Globus pallidus (tissue), 1 donor: ENCODE data around the gene ARFRP1.

Experiments
- DNase-seq: peaks from one replicate; pipeline ENCODE4 v3.0.0-alpha.2; 2015; ENCODE audit warnings: low spot score

The ARFRP1 gene

GRCh38 chr20:63701329-63702035 is 6.3 kb downstream of the ARFRP1 start:
- DNase-seq = no peak

- DNase-seq = no peak
Observed at GRCh38 chr20:63701051-63701328, 6.8 kb downstream of the ARFRP1 start.

- DNase-seq = no peak
Observed at GRCh38 chr20:63700199-63701050, 7.4 kb downstream of the ARFRP1 start.

GRCh38 chr20:63699466-63700198 is 8.1 kb downstream of the ARFRP1 start:
- DNase-seq = no peak

- DNase-seq = no peak
Observed at GRCh38 chr20:63698739-63699465, 8.9 kb downstream of the ARFRP1 start.

GRCh38 chr20:63697868-63698545 is 9.8 kb downstream of the ARFRP1 start:
- no peak for DNase-seq

- DNase-seq = no peak
Observed at GRCh38 chr20:63697357-63697867, 10.4 kb downstream of the ARFRP1 start.

GRCh38 chr20:63696628-63697356 is 11.0 kb downstream of the ARFRP1 start, which contains the start of gene TNFRSF6B:
TNFRSF6B (plus strand) TSS chr20:63696652; CDS start chr20:63696768, 116 bp downstream.
- no peak for DNase-seq

- no peak for DNase-seq
Observed at GRCh38 chr20:63696306-63696627, 11.5 kb downstream of the ARFRP1 start.

GRCh38 chr20:63695424-63696305 is 12.1 kb downstream of the ARFRP1 start:
- DNase-seq = no peak

- no peak for DNase-seq
Observed at GRCh38 chr20:63694584-63695423, 13.0 kb downstream of the ARFRP1 start.

- no peak for DNase-seq
Observed at GRCh38 chr20:63693733-63694583, 13.8 kb downstream of the ARFRP1 start.

- DNase-seq = no peak
Observed at GRCh38 chr20:63693083-63693732, 14.6 kb downstream of the ARFRP1 start.

- no peak for DNase-seq
Observed at GRCh38 chr20:63692436-63693082, 15.2 kb downstream of the ARFRP1 start.

- no peak for DNase-seq
Observed at GRCh38 chr20:63691711-63692435, 15.9 kb downstream of the ARFRP1 start.
